ENCODE data around the gene ATPAF1.

DNA sequence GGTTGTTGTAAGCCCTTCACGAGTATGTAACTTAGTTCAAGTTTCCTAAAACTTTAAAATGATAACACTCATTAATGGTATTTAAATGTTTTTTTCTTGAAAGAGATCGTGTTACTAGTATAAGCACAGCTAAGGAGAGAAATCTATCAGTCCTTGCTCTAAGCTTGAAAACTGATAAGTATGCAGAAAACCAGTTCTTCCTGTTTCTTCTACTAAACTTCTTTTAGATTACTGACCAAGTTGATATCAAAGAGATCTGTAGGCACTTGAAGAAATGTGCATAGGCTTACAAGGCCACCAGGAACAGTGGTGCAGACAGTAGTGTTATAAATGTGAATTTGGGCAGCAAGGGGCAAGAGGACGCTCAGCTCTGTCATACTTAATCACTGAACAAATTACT is 46.8 kb upstream of the ATPAF1 start:
- TF ChIP-seq, protein P1, sequence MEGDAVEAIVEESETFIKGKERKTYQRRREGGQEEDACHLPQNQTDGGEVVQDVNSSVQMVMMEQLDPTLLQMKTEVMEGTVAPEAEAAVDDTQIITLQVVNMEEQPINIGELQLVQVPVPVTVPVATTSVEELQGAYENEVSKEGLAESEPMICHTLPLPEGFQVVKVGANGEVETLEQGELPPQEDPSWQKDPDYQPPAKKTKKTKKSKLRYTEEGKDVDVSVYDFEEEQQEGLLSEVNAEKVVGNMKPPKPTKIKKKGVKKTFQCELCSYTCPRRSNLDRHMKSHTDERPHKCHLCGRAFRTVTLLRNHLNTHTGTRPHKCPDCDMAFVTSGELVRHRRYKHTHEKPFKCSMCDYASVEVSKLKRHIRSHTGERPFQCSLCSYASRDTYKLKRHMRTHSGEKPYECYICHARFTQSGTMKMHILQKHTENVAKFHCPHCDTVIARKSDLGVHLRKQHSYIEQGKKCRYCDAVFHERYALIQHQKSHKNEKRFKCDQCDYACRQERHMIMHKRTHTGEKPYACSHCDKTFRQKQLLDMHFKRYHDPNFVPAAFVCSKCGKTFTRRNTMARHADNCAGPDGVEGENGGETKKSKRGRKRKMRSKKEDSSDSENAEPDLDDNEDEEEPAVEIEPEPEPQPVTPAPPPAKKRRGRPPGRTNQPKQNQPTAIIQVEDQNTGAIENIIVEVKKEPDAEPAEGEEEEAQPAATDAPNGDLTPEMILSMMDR (IDR thresholded peaks at IDR 0.05), result no peak
- no peak for TF ChIP-seq POLR2A (IDR thresholded peaks at IDR 0.05)

All from testis (tissue), 2 donors.